Fibroblast of the aortic adventitia (primary cell): ENCODE measurements around the gene SLC39A3. TPM values are rescaled to one million over a fixed set of nuclear protein-coding genes. Genes with fewer than 3 reads are reported as not detected.
"Not testable (repeated sequence)": the region's sequence is repeated elsewhere in the genome, so short reads cannot be mapped to it uniquely, and the experiment has no call there.

Experiments
- DNase-seq: peaks from one replicate; pipeline ENCODE4 v3.0.0-alpha.2; 2010; ENCODE audit warnings: low read depth
- H3K4me3 ChIP-seq: 2 replicates; pipeline ENCODE4 v1.5.1; 2011; ENCODE audit warnings: low read depth, mild to moderate bottlenecking, control low read depth, low read length, moderate library complexity
- total RNA-seq: library from RNA; depleted of rRNA; stranded (reverse); fragments of >200 nt; gene quantifications from 2 replicates; pipeline ENCODE4 v1.2.3, GENCODE V29; 2012; ENCODE audit warnings: low replicate concordance
- TF ChIP-seq, protein P1 (sequence below): IDR thresholded peaks from 2 replicates; pipeline ENCODE4 v1.5.1; 2011; ENCODE audit warnings: mild to moderate bottlenecking, low read length, control low read depth, inconsistent platforms; ENCODE audit not compliant: insufficient read depth

Gene SLC39A3
- total RNA-seq, 1 donor, result 28.4 TPM

DNA sequence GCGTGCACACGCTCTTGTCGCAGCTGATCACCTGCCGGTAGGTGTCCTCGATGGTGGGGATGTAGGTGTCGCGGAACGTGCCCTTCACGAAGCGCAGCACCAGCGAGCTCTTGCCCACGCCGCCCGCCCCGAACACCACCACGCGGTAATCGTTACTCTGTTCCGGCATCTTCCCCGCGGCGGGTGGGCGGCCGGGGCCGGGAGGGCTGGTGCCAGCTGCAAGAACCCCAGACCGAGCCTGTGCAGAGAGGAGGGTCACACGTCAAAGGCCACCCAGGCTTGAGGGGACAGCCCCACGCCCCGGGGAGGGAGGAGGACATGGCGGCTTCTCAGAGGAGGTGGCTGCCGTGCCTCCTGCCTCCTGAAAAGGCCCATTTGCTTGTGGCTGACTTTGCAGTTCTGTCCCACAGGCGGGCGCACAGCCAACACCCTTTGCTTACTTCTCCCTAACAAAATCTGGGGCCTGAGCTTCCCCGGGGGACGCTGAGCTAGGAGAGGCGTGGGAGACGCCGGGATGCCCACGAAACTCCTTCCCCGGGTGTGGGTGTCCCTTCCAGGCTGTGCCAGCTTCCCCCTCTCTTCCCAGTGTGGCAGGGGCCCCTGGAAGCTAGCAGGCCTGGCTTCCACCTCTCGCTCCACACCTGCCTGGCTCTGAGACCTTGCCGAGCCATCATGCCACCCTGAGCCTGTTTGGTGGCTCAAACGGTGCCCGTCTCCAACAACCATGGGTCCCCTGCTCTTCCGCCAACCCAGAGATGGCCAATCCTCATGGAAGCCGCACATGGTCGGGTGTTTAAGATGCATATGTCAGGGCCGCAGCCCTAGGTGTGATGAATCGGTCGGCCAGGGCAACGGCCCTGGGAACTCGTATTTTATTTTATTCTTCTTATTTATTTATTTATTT lies 21.9 kb downstream of the SLC39A3 start:
- H3K4me3 ChIP-seq, result no peak overlapping the region
- no peak for DNase-seq
- TF ChIP-seq, protein P1, sequence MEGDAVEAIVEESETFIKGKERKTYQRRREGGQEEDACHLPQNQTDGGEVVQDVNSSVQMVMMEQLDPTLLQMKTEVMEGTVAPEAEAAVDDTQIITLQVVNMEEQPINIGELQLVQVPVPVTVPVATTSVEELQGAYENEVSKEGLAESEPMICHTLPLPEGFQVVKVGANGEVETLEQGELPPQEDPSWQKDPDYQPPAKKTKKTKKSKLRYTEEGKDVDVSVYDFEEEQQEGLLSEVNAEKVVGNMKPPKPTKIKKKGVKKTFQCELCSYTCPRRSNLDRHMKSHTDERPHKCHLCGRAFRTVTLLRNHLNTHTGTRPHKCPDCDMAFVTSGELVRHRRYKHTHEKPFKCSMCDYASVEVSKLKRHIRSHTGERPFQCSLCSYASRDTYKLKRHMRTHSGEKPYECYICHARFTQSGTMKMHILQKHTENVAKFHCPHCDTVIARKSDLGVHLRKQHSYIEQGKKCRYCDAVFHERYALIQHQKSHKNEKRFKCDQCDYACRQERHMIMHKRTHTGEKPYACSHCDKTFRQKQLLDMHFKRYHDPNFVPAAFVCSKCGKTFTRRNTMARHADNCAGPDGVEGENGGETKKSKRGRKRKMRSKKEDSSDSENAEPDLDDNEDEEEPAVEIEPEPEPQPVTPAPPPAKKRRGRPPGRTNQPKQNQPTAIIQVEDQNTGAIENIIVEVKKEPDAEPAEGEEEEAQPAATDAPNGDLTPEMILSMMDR, result no peak

DNA sequence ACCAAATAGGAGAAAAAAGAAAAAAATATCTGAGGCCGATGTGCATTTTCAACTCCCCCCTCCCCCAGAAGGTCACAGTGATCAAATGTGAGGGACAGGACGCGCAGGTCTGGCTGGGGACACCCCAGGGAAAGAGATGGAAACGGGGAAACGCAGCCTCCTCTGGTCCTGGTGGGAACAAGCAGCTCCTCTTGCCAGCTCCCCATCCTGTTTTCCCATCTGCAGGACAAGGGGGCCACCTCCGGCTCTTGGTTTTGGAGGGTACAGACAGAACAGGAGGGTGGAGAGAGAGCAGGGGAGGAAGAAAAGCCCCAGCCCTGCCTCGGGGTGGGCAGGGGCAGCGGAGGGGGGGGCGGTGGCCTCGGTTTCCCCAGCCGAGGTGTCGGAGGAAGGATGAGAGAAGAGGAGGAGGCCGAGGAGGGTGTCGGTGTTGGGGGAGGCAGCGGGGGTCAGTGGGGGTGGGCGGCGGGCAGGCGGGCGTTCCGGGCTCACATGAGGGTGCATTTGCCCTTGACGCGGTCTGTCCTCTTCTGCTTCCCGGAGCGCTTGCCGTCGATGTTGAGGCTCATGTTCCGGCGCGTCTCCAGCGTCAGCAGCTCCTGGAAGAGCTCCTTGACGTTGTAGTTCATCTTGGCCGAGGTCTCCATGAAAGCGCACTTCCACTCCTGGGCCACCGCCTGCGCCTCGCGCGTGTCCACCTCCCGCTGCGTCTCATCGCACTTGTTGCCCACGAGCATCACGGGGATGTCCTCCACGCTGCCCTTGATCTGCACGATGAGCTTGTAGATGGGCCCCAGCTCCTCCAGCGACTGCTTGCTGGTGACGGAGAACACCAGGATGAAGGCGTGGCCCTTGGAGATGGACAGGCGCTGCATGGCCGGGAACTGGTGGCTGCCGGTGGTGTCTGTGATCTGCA lies 22.8 kb downstream of the SLC39A3 start:
- H3K4me3 ChIP-seq, result no peak overlapping the region
- no peak for DNase-seq
- TF ChIP-seq, protein P1, result no peak

DNA sequence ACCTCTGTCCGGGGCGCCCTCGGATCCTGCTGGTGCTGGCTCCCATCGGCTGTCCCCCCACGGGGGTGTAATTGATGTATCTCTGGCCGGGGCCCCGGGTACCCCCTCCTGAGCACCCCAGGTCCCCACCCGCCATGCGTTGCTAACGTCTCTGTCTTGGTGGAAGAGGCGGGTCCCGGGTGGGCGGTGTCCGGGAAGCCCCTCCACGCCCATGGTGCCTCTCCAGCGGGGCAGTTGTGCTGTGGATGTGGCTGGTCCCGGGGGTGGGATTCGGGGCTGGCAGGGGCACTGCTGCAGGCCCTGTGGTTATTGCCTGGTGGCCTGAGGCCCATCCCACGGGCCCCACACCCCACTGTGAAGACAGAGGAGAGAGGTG lies 23.6 kb downstream of the SLC39A3 start:
- TF ChIP-seq, protein P1, result no peak
- H3K4me3 ChIP-seq, result no peak overlapping the region
- DNase-seq, result no peak

DNA sequence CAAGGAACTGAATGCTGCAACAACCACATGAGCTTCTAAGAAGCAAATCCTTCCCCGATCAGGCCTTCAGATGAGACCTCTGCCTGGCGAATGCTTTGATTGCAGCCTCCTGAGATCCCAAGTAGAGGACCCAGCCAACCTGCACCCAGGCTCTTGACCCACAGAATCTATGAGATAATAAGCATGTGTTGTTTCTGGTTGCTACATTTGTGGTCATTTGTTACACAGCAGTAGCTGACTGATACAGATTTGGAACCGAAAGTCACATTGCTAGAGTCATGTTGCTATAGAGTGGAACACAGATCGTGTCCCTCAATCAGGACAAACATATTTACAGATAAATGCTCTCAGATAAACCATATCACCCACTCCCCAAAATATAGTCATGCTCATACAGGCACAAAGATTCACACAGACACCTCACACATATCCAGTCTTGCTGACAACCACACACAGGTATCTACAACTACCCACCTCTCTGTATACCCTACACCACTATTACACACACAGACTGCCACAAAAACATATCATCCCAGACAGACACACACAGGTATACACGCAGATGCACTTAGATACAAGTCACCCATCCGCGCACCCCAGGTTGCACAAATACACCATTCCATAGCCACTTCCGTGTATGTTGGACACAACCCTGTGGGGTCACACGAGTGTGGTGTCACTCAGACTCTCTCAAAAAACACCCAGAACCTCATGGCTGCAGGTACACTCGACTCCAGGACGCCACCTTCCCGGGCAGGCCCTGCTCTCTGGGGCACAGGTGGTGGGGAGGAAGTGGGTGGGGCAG lies 24.1 kb downstream of the SLC39A3 start:
- no peak overlapping the region for H3K4me3 ChIP-seq
- TF ChIP-seq, protein P1, result no peak
- no peak for DNase-seq

DNA sequence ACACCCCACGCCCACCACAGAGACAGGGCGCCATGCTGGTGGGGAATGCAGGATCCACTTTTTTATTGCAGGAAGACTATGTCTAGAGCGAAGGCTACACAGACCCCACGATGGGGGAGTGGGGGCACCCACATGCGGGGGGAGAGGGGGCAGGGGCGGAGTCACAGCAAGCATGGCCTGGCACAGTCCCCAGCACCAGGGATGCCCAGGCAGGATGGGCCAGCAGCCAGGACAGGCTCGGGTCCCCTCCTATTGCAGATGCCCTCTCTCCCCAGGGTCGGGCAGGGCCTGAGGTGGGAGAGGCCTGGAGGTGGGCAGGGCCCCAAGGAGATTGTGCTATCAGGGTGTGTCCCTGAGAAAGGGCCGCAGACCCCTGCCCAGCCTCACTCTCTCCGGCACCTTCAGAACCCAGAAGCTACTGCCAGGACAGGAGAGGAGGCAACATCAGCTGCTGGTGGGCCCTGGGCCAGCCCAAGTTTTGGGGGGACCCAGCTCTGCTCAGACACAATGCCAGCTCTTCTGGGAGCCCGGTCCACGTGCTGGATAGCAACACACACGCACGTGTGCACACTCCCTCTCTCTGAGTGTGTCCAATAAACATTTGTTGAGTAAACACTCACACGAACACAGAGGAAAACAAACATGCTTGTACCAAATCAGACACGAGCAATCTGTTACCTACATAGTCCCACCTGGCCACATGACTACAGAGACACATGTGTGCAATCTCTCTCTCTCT lies 25.1 kb downstream of the SLC39A3 start:
- no peak for DNase-seq
- TF ChIP-seq, protein P1, result no peak

DNA sequence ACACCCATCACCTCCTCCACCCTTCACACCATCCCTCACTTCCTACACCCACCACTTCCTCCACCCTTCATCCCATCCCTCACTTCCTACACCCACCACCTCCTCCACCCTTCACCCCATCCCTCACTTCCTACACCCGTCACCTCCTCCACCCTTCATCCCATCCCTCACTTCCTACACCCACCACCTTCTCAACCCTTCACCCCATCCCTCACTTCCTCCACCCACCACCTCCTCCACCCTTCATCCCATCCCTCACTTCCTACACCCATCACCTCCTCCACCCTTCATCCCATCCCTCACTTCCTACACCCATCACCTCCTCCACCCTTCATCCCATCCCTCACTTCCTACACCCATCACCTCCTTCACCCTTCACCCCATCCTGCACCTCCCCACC lies 25.7 kb downstream of the SLC39A3 start:
- H3K4me3 ChIP-seq, DNase-seq: not testable (repeated sequence)

More for the DNA sequence above, 25.1 kb downstream of the SLC39A3 start:
- no peak overlapping the region for H3K4me3 ChIP-seq

DNA sequence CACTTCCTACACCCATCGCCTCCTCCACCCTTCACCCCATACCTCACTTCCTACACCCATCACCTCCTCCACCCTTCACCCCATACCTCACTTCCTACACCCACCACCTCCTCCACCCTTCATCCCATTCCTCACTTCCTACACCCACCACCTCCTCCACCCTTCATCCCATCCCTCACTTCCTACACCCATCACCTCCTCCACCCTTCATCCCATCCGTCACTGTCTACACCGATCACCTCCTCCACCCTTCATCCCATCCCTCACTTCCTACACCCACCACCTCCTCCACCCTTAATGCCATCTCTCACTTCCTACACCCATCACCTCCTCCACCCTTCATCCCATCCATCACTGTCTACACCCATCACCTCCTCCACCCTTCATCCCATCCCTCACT lies 26.6 kb downstream of the SLC39A3 start:
- DNase-seq, H3K4me3 ChIP-seq: not testable (repeated sequence)
